Measurements from ENCODE around the gene DUSP6. TPM values are rescaled to one million over a fixed set of nuclear protein-coding genes. Genes with fewer than 3 reads are reported as not detected.
A peak's percentile ranks its signal among the peaks of the same experiment; 100 is the strongest.

Gene DUSP6
- total and polyA plus RNA-seq, 2 of the 13 experiments (the other 11 are each of a cell fraction or from before 2014, with no cell fraction given), result 40.9 to 161 TPM

- 0 out of 2 replicates have a peak, but pooled peaks have one; percentile 11 for TF ChIP-seq MAZ (IDR thresholded peaks at IDR 0.05; ENCODE audit: borderline replicate concordance, low read depth, low read length)
- no peak; the same call in 1 of the 2 replicates for TF ChIP-seq MAZ (CRISPR knock-in tag; IDR thresholded peaks at IDR 0.05; ENCODE audit: low read depth)
- TF ChIP-seq ZNF264 (CRISPR knock-in tag; IDR thresholded peaks at IDR 0.05), result peak; percentile 39; the same call in 1 of the 2 replicates
- no peak; the same call in 1 of the 2 replicates for TF ChIP-seq ZBTB2 (CRISPR knock-in tag; IDR thresholded peaks at IDR 0.05; ENCODE audit: low read depth)
- TF ChIP-seq HDAC6 (IDR thresholded peaks at IDR 0.05; ENCODE audit: low read depth, low read length), result no peak
- 0 out of 2 replicates have a peak, but pooled peaks have one; percentile 4 for TF ChIP-seq ZBTB4 (CRISPR knock-in tag; IDR thresholded peaks at IDR 0.05; ENCODE audit: borderline replicate concordance)
- no peak; the same call in 1 of the 2 replicates for TF ChIP-seq MXD4 (CRISPR knock-in tag; IDR thresholded peaks at IDR 0.05)
- TF ChIP-seq ATF7 (IDR thresholded peaks at IDR 0.05), result no peak
- no peak for TF ChIP-seq ATF7 (CRISPR knock-in tag; IDR thresholded peaks at IDR 0.05)
- TF ChIP-seq ZNF274 (CRISPR knock-in tag; IDR thresholded peaks at IDR 0.05), result 0 out of 2 replicates have a peak, but pooled peaks have one; percentile 46
- TF ChIP-seq ZNF282 (IDR thresholded peaks at IDR 0.05; ENCODE audit: partially characterized antibody), result no peak
- no peak for TF ChIP-seq ZNF12 (CRISPR knock-in tag; IDR thresholded peaks at IDR 0.05)
- no peak for TF ChIP-seq ELF3 (CRISPR knock-in tag; IDR thresholded peaks at IDR 0.05)
- TF ChIP-seq ZKSCAN5 (CRISPR knock-in tag; IDR thresholded peaks at IDR 0.05), result no peak
- TF ChIP-seq SP5 (CRISPR knock-in tag; IDR thresholded peaks at IDR 0.05; ENCODE audit: borderline replicate concordance, low read depth), result peak; percentile 35; the same call in 1 of the 2 replicates
- no peak for TF ChIP-seq SMARCC2 (IDR thresholded peaks at IDR 0.05)
- 0 out of 2 replicates have a peak, but pooled peaks have one; percentile 14 for TF ChIP-seq FOXA3 (CRISPR knock-in tag; IDR thresholded peaks at IDR 0.05)
- peak; percentile 22; the same call in 1 of the 2 replicates for TF ChIP-seq ZNF33A (CRISPR knock-in tag; IDR thresholded peaks at IDR 0.05; ENCODE audit: borderline replicate concordance)
- no peak for TF ChIP-seq ZNF484 (CRISPR knock-in tag; IDR thresholded peaks at IDR 0.05; ENCODE audit: borderline replicate concordance, low read depth)
- TF ChIP-seq ZNF580 (CRISPR knock-in tag; IDR thresholded peaks at IDR 0.05; ENCODE audit: borderline replicate concordance, low read depth), result 0 out of 2 replicates have a peak, but pooled peaks have one; percentile 55
- no peak for TF ChIP-seq ZNF296 (CRISPR knock-in tag; conservative IDR thresholded peaks at IDR 0.05)
- no peak for TF ChIP-seq ZFP91 (CRISPR knock-in tag; IDR thresholded peaks at IDR 0.05; ENCODE audit: borderline replicate concordance)
- 0 out of 2 replicates have a peak, but pooled peaks have one; percentile 7 for TF ChIP-seq KLF6 (CRISPR knock-in tag; IDR thresholded peaks at IDR 0.05)
- peak; percentile 10; the same call in 1 of the 2 replicates for TF ChIP-seq ZNF205 (CRISPR knock-in tag; IDR thresholded peaks at IDR 0.05)
Observed at GRCh38 chr12:89353188-89353822, 1.0 kb upstream of the DUSP6 start (continued).
